ENCODE measurements around the gene SH3GL1.
A peak's percentile ranks its signal among the peaks of the same experiment; 100 is the strongest.

SH3GL1 gene, protein sequence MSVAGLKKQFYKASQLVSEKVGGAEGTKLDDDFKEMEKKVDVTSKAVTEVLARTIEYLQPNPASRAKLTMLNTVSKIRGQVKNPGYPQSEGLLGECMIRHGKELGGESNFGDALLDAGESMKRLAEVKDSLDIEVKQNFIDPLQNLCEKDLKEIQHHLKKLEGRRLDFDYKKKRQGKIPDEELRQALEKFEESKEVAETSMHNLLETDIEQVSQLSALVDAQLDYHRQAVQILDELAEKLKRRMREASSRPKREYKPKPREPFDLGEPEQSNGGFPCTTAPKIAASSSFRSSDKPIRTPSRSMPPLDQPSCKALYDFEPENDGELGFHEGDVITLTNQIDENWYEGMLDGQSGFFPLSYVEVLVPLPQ

DNA sequence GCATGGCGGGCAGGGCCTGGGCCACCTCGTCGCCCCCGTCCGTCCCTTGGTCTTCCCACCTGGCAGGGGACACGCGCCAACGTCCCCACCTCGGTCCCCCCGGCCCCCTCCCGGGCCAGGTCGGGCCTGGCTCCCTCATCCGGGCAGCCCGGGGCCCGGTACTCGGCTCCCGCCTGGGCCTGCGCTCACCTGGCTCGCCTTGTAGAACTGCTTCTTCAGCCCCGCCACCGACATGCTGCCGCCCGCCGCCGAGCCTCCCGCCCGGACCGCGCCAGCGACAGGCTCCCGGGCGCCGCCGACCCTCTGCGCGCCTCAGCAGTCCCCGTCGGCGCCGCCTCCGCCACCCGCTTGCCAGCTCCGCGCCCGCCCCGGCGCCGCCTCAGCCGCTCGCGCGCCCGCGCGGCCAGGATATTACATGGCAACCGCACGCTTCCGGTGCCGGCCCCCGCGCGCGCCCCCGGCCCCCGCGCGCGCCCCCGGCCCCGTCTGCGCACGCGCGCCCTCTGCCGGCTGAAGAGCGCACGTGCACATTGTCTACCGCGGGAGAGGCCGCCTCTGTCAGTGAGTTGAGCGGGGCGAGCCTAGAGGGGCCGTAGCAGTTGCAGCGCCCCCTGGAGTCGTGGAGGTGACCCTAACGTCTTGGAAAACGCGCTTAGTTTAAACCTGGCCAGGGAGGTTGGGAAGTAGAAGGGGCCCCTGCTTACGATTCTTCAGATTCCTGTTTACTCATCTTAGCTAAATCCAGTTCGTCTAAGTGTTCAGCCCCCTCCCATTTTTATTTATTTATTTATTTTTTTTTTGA is at the start of gene SH3GL1:
TSS of gene SH3GL1 (minus strand) at position 413 of the 802 bp plus-strand sequence. CDS start at position 234, 179 bp downstream.
- DNase-seq: peak; percentile 73

DNA sequence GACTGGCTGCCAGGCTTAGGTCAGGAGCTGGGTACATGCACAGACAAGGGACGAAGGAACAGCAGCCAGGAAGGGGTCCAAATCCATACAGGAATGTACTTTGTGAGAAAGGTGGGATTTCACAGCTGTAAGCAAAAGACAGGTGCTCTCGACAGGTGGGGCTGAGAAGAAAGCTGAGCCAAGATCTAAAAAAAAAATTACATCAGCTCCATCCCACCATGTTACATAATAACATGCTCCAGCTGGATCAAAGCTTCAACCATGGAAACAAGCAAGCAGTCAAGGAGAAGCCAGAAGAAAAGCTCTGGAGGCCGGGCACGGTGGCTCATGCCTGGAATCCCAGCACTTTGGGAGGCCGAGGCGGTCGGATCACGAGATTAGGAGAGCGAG is 49.3 kb upstream of the SH3GL1 start:
- DNase-seq: no peak

DNA sequence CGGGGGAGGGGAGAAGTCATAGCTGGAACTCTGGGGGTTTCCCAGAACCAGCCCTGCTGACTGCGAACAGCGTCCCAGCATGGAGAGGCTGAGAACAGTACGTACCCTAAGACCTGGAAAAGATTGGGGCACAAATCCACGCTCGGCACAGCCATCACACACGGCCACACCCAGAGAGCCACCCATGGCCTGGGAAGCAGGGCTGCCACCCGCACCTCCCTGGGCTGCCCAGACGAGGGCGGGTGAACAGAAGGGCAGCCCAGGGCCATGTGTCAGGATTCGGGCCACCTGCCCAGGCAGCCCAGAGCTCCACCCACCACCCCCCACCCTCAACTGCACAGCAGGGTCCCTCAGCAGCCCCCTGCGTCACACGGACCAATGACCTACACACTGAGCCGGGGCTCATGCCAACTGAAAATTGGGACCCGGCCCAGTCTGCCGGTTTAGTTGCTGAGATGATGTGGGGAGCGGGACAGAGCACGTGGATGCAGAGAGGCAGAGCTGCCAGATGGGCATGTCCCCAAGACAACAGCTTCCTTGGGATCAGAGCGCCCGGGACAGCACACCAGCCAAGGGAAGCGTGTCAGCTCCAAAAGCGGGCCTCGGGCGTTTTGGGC is 48.8 kb upstream of the SH3GL1 start:
- DNase-seq: peak; percentile 85

DNA sequence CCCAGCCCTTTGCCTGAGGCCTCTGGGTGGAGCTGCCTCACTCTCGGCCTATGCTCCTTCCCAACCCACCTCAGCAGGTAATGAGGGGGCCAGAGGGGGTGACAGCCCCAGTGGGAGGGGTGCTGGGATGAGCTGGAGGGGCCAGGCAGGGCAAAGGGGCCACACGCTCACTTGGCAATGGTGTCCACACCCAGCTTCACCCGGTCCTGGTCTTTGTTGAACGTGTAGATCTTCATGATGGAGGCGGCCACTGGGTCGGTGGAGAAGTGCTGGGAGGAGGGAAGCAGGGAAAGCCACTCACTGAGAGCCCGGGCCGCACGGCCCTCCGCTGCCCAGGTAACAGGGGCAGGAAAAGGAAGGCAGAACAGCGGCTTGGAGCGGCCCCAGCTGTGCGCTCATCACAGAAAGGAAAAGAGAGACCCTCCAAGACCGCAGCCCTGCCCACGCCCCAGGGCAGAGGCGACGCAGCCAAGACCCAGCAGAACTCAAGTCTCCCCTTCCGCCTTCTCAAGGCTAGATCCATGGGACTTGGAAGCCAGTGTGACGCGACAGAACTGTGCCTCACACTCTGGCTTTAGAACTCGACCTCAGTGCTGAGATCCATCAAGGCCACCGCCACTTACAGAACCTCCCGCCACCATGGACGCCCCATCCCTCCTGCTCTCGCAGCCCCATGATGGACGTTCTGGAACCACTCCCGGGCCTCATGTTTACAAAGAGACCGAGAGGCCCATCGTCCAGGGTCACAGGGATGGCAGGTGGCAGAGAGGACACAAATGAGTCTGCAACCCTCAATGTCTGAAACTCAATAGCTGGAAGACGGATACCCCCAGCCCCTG is 48.0 kb upstream of the SH3GL1 start:
- no peak for DNase-seq

DNA sequence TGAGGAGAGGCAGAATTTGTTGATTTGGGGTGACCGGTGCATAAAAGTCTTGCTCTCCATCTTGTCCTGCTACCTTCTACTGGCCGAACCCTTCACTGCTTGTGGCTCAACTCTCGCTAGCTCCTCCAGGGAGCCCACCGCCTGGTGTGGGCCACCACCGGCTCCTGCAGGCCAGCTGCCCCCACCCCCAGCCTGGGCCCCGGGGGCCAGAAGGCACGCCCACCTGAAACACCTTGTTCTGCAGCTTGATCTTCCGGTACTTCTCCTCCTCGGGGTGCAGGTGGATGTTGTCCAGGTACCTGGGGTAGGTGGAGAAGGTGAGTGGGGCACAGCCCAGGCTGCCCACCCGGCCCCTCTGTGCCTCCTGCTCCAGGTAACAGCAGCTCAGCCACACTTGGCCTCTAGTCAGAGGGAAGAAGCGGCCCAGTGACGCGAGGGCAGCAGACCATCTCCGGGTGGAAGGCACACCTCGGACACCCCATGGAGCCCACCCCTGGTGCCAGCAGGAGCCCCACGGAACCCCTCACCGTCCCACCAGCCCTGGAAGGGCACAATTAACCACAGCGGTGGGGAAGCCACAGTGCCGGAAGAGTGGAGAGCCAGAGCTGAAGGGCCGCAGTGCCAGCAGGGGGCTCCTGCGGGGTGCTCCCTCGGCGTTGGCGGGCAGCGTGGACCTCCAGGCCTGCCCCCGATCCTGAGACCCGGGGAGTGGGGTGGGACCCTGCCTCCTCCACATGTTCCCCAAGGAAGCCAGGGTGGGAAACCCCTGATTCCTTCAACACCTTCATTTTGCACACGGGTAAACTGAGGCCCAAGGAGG is 47.2 kb upstream of the SH3GL1 start:
- DNase-seq: no peak

DNA sequence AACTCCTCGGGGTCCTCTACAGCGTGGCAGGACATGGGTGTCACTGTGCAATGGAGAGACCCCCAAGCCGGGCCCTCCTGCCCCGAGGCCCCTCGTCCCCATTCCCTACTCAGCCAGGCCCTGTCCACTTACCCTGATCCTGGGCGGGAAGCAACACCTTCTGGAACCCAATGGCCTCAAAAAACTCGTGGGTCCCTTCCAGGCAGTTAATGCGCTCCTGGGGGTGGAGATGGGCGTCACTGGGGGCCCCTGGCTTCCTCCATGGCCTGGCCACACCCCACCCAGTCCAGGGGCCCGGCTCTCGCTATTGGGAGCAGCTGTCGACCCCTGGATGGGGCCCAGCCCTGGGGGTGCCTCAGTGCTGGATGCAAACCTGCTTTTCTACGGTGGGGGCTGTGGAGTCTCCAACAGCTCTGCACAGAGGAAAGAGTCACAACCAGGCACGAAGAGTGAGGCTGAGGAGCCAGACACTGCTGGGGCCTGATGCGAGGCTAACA is 46.4 kb upstream of the SH3GL1 start:
- no peak for DNase-seq

DNA sequence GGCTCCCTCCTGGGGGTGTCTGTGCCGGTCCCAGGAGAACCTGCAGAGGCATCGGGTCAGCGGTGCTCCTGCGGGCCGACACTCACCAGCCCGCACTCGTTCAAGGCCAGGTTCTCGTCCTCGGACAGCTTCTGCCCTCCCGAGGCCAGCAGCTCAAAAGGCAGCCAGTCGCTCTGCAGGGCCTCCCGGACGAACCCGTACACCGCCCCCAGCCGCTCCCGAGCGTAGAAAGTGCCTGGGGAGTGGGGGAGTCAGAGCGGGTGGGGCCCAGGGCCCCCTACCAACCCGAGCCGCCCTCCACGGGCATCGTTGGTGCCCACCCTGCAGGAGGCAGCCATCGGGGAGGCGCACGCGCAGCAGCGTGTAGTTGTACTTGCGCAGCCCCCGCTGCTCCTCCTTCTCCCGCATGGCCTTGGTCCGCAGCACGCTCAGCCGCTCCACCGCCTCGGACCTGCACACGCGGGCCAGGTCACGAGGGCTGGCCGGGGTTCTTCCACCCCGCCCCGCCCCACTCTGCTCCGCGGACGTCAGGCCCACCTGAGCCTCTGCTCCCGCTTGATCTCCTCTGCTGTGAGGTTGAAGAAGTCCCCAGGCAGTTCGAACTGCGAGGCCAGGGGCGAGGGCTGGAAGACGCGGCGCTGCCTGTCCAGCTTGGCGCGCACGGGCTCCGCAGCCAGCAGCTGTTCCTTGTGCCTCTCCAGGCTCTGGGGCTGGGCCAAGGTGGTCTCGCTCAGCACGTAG is 45.8 kb upstream of the SH3GL1 start:
- no peak for DNase-seq

DNA sequence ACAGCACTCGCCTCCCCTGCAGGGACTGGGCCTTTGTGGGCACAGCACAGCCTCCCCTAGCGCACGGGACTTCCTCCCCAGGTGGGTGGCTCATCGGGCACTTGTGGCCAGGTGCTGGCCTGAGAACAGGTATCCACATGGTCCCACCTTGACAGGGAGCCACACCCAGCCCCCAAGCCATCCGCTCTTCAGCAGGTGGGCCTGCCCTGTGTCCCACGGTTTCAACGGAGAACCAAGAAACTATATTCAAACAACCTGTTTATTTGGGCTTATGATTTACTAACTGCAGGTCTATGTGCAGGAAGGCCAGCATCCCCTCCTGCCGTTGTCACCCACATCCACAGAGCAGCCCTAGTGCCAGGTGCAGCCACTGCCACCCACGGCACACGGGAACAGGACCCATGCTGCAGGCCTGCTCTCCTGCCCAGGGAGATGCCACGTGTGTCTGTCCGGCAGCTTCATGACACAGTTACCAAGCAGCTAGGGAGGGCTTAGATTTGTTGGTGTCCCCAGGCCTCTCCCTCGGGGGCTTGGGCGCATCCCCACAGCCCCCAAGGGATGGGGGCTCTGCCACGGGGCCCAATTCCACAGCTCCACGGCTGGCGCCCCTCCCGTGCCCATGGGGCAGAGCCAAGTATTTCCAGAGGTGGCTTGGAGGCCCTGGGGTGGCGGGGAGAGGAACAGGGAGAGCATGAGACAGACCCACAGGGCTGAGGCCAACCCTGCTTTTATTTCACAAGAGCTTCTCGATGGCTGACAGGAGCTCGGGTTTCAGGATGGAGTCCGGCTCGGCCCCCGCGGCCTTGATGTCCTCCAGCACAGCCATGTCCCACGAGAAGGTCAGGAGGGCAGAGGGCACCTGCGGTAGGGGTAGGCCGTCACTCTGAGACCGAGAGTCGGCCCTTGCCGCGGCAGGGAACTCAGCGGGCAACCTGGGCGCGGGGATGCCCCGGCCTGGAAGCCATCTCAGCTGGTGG is 44.7 kb upstream of the SH3GL1 start:
- DNase-seq: no peak

DNA sequence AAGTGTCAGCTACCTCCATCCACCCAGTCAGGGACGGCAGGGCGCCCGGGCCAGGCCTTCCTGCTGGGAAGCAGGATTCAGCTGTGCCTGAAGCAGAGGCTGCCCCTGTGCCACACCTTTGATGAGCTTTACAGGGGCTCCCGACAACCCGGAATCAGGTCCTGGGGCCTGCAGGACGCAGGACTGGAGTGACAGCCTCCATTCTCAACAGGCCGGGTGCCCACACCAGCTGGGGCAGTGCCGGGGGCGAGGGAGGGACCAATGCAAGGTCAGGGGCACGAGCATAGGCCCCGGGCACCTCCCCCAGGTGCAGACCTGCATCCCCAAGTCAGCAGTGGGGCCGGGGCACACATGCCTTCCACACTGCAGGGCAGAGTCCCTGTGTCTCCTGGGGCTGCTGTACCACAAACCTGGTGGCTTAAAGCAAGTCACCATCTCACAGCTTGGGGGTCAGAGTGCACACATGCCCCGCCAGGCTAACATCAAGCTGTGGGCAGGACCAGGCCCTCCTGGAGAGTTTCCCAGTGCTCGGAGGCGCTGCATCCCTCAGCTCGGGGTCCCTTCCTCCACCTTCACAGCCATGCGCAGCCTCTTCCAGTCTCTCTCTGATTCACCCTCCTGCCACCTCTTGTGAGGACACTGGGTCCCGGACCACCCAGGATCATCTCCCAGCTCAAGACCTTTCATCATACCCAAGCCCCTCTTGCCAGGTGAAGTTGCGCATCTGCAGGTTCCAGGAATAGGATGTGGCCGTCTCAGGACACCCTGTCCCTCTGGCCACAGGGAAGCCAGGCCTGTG is 43.8 kb upstream of the SH3GL1 start:
- DNase-seq: no peak

DNA sequence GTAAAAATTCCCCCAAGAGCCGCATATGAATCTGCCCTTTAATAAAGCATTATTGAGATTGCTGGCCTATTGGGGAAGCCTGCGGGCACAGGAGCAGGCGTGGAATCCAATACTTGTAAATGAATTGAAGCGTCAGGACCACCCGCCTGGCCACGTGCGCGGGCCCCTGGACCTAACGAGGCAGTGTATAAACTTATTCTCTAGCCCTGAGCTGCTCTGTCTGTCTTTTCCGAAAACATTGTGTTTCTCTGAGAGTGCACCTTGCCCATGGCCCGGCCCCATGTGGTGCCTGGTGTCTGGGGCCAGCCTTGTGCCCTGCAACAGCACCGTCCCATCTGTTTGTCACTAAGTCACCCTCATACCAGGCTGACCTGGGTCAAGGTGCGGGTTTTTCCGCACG is 42.8 kb upstream of the SH3GL1 start:
- DNase-seq: no peak

DNA sequence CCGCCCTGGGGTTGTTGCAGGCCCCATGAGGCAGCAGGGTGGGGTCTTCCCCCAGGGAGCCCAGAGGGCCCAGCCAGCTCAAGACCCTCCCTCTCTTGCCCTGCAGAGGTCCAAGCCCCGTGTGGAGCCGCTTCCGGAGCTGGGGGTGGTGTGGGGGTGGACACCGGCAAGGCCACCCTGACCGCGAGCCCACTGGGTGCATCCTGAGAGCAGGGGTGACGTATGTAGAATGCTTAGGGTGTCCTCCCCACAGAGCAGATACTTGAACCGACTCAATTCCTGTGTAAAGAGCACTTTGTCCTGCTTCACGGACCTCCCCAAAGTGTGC is 42.4 kb upstream of the SH3GL1 start:
- no peak for DNase-seq

DNA sequence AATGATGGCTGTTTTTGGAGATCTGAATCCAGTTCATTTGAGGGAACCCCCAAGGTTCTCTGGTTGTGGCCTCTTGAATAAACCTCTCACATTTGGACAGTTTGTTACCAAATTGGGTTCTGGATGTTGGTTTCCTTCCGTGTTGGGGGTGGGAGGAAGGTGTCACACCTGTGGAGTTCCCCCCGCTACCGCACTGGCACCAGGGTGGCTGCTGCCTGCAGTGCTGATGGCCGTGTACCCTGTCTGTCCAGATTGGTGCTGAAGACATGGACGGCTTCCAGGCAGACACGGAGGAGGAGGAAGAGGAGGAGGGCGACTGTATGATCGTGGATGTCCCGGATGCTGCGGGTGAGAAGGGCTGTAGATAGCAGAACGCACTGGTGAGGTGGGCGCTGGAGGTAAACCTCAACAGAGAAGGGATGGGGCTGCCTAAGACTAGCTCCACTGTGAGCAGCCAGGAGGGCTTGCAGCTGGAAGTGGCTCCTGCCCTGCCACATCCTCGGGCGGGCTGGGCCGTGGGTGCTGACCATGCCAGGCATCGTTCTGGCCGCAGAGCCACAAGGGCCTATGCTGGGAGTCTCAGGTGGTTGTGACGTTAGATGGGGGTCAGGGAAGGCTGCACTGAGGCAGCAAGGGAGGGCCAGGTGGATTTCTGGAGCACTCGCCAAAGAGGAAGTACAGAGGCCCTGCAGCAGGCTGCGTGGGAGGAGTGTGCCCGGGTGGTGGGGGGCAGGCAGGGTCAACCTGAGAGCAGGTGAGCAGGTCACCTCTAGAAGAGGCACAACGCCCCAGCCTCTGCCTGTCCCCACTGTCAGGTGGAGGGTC is 41.9 kb upstream of the SH3GL1 start:
- DNase-seq: no peak

DNA sequence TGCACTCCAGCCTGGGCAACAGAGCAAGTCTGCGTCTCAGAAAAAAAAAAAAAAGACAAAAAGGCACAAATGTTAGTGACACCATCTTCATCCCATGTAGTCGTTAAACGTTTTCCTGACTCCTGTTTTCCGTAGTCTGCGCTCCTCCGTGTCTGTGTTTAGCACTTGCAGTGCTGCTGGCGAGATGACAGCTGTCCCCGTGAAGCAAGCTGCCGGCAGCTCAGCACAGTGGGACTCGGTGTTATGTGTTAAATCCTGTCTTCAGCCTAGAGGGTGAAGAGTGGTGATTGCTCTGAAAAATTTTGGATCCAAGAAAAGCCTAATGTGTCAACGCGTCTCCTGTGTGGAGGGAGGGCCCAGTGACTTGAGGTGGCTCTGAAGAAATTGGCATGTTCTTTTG is 38.9 kb upstream of the SH3GL1 start:
- DNase-seq: no peak

DNA sequence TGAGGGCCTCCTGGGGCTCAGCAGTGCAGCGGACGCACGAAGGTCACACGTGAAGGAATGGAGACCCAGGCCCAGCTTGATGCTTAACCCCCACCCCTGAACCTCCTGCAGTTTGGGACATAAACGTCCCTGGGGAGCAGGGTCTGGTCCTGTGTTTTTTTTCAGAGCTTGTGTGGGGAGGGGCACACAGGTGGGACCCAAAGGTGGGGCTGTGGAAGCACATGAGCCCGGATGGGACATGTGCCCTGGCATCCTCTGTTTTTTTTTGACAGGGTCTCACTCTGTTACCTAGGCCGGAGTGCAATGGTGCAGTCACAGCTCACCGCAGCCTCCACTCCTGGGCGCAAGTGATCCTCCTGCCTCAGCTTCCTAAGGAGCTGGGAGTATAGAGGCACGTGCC is 36.8 kb upstream of the SH3GL1 start:
- no peak for DNase-seq

DNA sequence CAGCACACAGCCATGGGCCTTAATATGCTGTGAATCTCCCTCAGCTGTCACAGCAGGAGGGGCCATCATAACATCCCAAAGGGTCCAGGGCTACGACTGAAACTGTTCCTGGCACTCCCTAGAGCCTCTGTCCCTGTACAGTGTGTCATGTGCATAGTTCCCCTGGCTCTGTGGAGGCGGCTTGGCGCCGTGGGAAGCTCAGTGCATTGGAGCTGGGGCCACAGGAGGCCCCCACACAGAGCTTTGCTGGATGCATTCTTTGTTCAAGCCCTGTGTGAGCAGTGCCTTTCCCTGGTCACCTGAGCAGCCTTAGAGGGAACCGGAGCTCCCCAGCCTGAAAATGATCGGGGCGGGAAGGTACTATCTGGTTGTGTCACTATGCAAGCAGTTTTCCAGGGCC is 35.9 kb upstream of the SH3GL1 start:
- DNase-seq: no peak

DNA sequence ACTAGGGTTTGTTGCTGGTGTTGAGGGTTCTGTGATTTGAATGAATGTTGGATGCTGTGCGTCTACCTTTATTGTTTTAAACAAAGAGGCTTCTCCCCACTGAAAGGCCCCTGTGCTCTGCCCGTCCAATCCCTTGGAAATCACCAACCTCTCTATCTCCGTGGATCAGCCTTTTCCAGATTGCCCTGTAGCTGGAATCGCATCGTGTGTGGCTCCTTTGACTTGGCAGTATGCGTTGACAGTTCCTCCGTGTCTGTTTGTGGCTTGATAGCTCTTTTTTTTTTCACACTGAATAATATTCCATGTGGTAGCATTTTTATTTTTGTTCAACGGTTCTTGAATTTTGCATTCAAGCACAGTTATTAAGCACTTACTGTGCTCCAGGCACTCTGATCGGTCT is 34.0 kb upstream of the SH3GL1 start:
- DNase-seq: no peak

DNA sequence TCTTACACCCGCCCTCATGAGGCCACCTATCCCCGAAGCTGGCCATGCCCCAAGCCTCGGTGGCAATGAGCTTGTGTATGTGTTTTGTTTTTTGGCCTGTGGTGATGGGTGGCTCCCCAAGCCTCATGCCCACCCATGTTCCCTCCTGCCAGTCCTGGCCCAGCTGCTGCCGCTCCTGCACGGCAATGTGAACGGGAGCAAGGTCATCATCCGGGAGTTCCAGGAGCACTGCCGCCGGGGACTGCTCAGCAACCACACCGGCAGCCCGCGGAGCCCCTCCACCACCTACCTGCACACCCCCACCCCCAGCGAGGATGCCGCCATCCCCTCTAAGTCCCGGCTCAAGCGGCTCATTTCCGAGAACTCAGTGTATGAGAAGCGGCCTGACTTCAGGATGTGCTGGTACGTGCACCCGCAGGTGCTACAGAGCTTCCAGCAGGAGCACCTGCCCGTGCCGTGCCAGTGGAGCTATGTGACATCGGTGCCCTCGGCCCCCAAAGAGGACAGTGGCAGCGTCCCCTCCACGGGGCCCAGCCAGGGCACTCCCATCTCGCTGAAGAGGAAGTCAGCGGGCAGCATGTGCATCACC is 32.7 kb upstream of the SH3GL1 start:
- DNase-seq: no peak
